Suprapubic skin (tissue), 4 donors: ENCODE results near the gene INPP4B.

Source experiments
- CTCF ChIP-seq, 2 donors: fragments of 200-600 bp in 1 of 2; fragments of 450-650 bp in 1 of 2; sonication (generic) in 1 of 2; IDR thresholded peaks; one replicate each; pipeline ENCODE4 v1.5.1; 2016 to 2019; ENCODE audit warnings: antibody characterized with exemption in 2 of 2, mild to moderate bottlenecking in 1 of 2, moderate library complexity in 1 of 2
- EP300 ChIP-seq: sonication (generic); formaldehyde crosslinking; IDR thresholded peaks from one replicate; pipeline ENCODE4 v1.6.1; 2017; ENCODE audit warnings: antibody characterized with exemption
- POLR2A ChIP-seq, 2 donors: fragments of 450-650 bp; IDR thresholded peaks; one replicate each; pipeline ENCODE4 v1.6.1; 2017; ENCODE audit warnings: antibody characterized with exemption in 2 of 2, mild to moderate bottlenecking in 2 of 2, moderate library complexity in 2 of 2
- POLR2AphosphoS5 ChIP-seq, 3 donors: sonication (generic); formaldehyde crosslinking; IDR thresholded peaks; one replicate each; pipeline ENCODE4 v1.6.1; 2017; ENCODE audit warnings: antibody characterized with exemption in 3 of 3

- TF ChIP-seq POLR2A (IDR thresholded peaks at IDR 0.05), result no peak
- TF ChIP-seq CTCF (IDR thresholded peaks at IDR 0.05), result no peak
- no peak for TF ChIP-seq EP300
- TF ChIP-seq POLR2AphosphoS5 (IDR thresholded peaks at IDR 0.05), result no peak
These were observed 760.4 kb downstream of the INPP4B start for GRCh38 chr4:142085513-142086292.
